GM18907 (cell line): Measurements from ENCODE around the gene ROS1.
"Not testable (repeated sequence)": the region's sequence is repeated elsewhere in the genome, so short reads cannot be mapped to it uniquely, and the experiment has no call there.

Experiments
- ATAC-seq: cut with Tn5 transposase; IDR thresholded peaks from one replicate; pipeline ENCODE4 v1.9.1; 2021; ENCODE audit warnings: mild to moderate bottlenecking, moderate library complexity; ENCODE audit not compliant: unreplicated experiment

Gene ROS1

GRCh38 chr6:117384659-117385058 lies 41.1 kb downstream of the ROS1 start:
- ATAC-seq, result no peak

- peak; percentile 67 for ATAC-seq
Observed at GRCh38 chr6:117381749-117382148, 44.0 kb downstream of the ROS1 start.

GRCh38 chr6:117380298-117380697 lies 45.4 kb downstream of the ROS1 start:
- no peak for ATAC-seq

GRCh38 chr6:117375446-117375845 lies 50.3 kb downstream of the ROS1 start:
- no peak for ATAC-seq

GRCh38 chr6:117373211-117373813 lies 52.4 kb downstream of the ROS1 start:
- ATAC-seq, result no peak

- ATAC-seq, result not testable (repeated sequence)
Observed at GRCh38 chr6:117372289-117372688, 53.5 kb downstream of the ROS1 start.

- ATAC-seq, result no peak
Observed at GRCh38 chr6:117371492-117371891, 54.2 kb downstream of the ROS1 start.

GRCh38 chr6:117359581-117359980 lies 66.2 kb downstream of the ROS1 start:
- ATAC-seq, result no peak

GRCh38 chr6:117354671-117355070 lies 71.1 kb downstream of the ROS1 start:
- no peak for ATAC-seq

- peak; percentile 75 for ATAC-seq
Observed at GRCh38 chr6:117352466-117353081, 73.2 kb downstream of the ROS1 start.

- no peak for ATAC-seq
Observed at GRCh38 chr6:117351521-117351920, 74.2 kb downstream of the ROS1 start.

- ATAC-seq, result no peak
Observed at GRCh38 chr6:117346142-117346930, 79.4 kb downstream of the ROS1 start.

GRCh38 chr6:117345292-117345610 lies 80.5 kb downstream of the ROS1 start:
- ATAC-seq, result no peak

- no peak for ATAC-seq
Observed at GRCh38 chr6:117344444-117345291, 81.1 kb downstream of the ROS1 start.

GRCh38 chr6:117338567-117338966 lies 87.2 kb downstream of the ROS1 start:
- no peak for ATAC-seq

GRCh38 chr6:117329926-117330325 lies 95.8 kb downstream of the ROS1 start:
- no peak for ATAC-seq

GRCh38 chr6:117328500-117328899 lies 97.2 kb downstream of the ROS1 start:
- no peak for ATAC-seq

GRCh38 chr6:117328005-117328389 lies 97.7 kb downstream of the ROS1 start:
- ATAC-seq, result no peak

GRCh38 chr6:117327149-117328004 lies 98.4 kb downstream of the ROS1 start:
- no peak for ATAC-seq

GRCh38 chr6:117326396-117326795 lies 99.3 kb downstream of the ROS1 start:
- no peak for ATAC-seq
